IPS-NIHi11 (cell line): ENCODE measurements around the gene MBD3L2.
"Not testable (repeated sequence)": the region's sequence is repeated elsewhere in the genome, so short reads cannot be mapped to it uniquely, and the experiment has no call there.

Source experiments
- DNase-seq: peaks from one replicate; pipeline ENCODE4 v3.0.0; 2012; ENCODE audit warnings: mixed read lengths, low spot score

The MBD3L2 gene

DNA sequence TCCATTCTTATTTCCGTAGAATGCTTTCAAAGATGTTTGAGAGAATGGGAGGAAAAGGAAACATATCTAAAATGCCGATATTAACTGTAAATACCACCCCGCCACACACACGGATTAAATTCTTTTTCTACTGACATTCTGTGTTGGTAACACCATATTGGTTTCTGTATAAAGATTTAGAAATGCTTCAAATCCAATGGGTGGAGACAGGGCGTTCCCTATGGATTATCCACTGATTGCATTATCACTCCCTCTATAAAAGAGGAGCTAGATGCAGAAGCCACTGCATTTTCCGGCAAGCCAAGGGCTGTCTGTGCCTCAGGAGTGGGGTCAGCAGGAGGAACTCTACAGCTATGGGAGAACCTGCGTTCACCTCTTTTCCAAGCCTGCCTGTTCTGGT is at the start of gene MBD3L2:
Gene MBD3L2 (plus strand): TSS at position 301 of the 400 bp plus-strand sequence. CDS start 53 bp downstream, at position 354.
- DNase-seq, result not testable (repeated sequence)

DNA sequence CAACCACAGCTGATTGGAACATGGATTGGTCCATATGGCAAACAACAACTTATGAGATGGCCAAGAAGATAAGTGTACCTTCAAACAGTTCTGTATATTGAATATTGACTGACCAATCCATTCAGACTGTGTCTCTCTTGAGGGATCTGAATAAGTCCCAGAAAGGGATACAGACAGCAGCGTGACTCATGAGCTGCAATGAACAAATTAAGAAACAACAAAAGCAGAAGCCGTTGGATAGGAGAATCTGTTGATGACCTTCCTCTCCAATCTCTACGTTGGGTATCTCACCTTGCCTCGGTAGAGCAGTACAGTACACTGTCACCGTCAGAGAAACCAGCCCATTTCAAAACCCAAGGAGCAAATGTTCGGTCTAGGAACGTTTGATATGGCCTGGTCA is 49.2 kb upstream of the MBD3L2 start:
- DNase-seq, result no peak

DNA sequence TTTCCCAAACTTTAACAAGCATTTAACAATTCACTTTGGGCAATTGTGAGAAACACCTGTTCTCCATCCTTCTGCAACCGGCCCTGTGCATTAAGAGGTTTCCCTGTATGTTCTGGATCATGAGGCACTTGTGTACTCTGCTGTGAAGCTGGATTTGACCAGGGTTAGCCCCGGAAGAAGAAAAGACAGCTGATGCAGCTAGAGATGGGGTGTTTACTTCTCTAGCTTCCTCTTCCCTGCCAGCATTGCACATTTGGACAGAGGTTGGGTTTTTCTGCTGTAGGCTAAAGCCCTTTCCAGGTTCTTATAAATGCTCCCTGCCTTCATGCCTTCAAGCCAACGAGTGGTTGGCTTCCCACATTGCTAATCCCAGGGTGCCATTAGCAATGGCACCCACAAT is 48.8 kb upstream of the MBD3L2 start:
- DNase-seq, result no peak

DNA sequence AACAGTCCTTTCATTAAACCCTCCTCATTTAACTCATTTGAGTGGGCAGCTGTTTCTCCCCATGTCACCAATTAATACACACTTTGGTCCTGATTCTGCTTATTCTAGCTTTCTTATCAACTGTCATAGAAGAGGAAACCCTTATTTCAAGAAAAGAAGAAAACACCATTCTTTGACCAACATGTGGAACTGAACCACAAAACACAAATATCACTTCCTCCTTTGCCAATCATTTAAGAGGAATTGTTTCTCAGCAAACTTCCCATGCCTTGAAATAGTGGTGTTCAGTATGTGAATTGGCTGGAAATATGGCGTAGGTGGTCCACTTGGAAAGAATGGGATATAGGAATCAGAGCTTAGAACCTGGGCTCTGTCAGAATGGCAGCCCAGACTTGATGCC is 48.3 kb upstream of the MBD3L2 start:
- DNase-seq, result no peak

DNA sequence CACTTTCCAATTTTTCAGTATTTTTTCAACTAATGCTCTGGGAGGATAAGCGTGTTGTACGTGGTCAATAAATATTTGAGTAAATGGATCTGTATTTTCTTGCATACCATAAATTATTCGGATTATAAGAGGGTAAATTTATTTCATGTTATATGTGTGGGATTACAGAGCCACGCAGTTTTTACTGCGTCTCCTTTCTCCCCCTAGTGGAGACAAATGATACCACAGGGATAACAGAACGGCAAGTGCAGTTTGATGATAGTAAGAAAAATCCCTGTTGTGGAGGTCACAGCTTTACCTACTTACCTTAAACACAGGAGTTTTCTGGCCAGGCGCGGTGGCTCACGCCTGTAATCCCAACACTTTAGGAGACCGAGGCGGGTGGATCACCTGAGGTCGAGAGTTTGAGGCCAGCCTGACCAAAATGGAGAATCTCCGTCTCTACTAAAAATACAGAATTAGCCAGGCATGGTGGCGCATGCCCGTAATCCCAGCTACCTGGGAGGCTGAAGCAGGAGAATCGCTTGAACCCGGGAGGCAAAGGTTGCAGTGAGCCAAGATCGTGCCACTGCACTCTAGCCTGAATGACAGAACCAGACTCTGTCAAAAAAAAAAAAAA is 44.7 kb upstream of the MBD3L2 start:
- DNase-seq, result no peak

DNA sequence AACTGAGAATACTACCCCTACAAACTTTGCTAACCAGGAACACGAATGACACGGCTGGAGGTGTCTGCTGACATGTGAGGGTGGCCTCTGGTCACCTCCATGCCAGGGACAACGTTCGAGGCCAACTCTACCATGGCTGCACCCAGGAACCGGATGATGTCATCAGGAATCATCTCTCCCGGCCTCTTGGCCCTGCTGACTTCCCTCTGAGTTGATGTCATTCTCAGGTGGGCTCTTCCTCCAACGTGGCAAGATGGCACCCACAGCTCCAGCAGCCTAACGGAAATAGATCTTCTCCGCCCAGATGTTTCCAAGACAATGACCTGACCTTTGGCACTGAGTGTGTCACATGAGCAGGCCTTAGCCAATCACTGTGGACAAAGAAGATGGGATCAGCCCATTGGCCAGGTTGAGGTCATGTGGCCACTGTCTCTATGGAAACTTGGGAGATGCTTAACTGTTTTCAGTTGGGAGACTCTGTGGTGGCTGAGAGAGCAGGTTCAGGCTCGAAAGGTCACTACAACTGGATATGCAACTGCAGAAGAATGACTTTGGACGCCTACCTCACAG is 42.9 kb upstream of the MBD3L2 start:
- DNase-seq, result no peak

DNA sequence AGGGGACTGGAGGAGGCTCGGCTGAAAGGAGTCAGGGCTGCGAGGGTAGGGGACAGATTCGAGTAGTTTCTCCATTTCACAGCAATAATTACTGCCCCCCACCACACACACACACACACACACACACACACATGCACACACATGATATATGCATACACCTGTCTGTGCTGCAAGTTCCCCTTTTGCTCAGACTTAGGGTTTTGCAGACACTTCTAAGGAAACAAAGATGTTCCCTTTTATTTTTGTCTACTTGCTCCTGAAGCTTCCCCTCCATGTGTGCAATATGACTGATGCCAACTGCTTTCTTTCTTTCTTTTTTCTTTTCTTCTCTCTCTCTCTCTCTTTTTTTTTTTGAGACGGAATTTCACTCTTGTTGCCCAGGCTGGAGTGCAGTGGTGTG is 41.3 kb upstream of the MBD3L2 start:
- no peak for DNase-seq

DNA sequence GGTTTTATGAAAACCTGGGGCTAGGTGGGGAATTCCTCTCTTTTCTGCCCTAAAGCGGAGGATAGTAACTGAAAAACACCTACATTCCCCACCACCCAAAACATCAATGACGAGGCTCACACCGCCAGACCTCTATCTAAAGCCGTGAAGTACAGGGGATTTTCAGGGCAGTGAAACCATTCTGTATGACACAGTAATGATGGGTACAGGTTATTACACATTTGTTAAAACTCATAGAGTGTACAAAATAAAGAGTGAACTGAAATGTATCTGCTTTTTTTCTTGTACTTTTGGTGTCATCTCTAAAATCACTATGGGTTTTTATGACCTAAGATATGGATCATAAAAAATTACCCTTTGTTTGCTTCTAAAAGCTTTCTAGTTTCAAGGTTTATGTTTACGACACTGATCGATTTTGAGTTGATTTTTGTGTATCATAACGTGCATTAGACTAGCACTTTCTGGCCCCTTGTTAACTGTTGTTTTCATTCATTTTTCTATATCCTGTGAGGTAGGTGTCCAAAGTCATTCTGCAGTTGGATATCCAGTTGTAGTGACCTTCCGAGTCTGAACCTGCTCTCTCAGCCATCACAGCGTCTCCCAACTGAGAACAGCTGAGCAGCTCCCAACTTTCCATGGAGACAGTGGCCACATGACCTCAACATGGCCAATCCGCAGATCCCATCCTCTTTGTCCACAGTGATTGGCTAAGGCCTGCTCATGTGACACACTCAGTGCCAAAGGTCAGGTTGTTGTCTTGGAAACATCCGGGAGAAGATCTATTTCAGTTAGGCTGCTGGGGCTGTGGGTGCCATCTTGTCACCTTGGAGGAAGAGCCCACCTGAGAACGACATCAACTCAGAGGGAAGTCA is 38.2 kb upstream of the MBD3L2 start:
- DNase-seq, result no peak

DNA sequence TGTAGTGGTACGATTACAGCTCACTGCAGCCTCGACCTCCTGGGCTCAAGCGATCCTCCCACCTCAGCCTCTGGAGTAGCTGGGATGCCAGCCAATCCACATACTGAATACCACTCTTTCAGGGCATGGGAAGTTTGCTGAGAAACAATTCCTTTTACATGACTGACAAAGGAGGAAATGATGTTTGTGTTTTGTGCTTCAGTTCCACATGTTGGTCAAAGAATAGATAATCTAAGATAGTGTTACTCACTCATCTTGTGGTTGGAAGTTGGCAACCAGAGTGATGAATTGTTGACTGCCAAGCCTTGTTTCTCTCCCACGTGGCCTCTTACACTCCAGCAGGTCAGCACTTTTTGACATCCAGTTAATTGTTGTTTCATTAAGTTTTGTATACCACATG is 35.4 kb upstream of the MBD3L2 start:
- no peak for DNase-seq

DNA sequence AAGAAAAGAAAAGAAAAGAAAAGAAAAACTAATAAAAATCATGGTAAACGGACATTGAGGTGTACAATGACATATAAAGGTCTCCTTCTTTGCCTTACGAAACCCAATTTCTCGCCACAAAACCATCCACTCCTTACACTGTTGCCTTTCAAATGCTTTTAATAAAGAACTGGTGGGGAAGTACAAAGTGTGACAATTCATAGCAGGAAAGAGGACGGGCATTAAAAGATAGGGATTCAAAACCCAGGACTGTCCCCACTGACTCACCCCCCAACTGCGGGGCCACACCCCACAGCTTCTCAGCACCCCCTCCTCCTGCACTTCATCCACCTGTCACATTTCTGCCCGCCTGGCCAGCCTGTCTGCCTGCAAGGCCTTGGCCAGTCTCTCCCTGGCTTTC is 30.3 kb upstream of the MBD3L2 start:
- no peak for DNase-seq

DNA sequence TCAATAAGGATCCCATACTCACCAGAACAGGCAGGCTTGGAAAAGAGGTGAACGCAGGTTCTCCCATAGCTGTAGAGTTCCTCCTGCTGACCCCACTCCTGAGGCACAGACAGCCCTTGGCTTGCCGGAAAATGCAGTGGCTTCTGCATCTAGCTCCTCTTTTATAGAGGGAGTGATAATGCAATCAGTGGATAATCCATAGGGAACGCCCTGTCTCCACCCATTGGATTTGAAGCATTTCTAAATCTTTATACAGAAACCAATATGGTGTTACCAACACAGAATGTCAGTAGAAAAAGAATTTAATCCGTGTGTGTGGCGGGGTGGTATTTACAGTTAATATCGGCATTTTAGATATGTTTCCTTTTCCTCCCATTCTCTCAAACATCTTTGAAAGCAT is 27.8 kb upstream of the MBD3L2 start, which contains the start of gene MBD3L2B:
Gene MBD3L2B (minus strand): TSS at position 101 of the 400 bp plus-strand sequence. CDS start 34 bp downstream, at position 67.
- not testable (repeated sequence) for DNase-seq

DNA sequence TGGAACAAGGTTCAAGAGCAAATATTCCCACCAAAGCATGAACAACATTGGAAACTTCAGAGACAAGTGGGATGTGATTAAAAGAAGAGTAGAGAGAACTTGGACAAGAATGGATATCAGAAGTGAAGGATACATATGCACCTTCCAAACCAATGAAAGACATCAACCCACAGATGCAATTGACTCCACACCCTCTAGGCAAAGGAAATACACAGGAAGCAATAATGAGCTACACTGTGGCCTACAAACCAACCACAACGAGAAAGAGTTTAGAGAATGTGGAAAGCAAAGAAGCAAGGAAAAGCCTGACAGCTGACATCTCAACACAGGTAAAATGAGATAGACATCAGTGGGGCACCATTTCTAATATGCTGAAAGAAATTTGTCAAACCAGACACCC is 20.3 kb upstream of the MBD3L2 start:
- not testable (repeated sequence) for DNase-seq

DNA sequence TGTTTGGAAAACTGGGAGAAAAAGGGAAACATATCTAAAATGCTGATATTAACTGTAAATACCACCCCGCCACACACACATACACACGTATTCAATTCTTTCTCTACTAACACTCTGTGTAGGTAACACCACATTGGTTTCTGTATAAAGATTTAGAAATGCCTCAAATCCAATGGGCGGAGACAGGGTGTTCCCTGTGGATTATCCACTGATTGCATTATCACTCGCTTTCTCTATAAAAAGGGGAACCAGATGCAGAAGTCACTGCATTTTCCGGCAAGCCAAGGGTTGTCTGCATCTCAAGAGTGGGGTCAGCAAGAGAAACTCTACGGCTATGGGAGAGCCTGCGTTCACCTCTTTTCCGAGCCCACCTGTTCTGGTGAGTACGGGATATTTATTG is 18.8 kb upstream of the MBD3L2 start, which contains the start of gene MBD3L5:
Gene MBD3L5 (plus strand): TSS at position 301 of the 400 bp plus-strand sequence. CDS start 34 bp downstream, at position 335.
- not testable (repeated sequence) for DNase-seq

DNA sequence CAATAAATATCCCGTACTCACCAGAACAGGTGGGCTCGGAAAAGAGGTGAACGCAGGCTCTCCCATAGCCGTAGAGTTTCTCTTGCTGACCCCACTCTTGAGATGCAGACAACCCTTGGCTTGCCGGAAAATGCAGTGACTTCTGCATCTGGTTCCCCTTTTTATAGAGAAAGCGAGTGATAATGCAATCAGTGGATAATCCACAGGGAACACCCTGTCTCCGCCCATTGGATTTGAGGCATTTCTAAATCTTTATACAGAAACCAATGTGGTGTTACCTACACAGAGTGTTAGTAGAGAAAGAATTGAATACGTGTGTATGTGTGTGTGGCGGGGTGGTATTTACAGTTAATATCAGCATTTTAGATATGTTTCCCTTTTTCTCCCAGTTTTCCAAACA is 9.0 kb upstream of the MBD3L2 start, which contains the start of gene MBD3L4:
Gene MBD3L4 (minus strand): TSS at position 101 of the 400 bp plus-strand sequence. CDS start 35 bp downstream, at position 66.
- DNase-seq, result not testable (repeated sequence)

DNA sequence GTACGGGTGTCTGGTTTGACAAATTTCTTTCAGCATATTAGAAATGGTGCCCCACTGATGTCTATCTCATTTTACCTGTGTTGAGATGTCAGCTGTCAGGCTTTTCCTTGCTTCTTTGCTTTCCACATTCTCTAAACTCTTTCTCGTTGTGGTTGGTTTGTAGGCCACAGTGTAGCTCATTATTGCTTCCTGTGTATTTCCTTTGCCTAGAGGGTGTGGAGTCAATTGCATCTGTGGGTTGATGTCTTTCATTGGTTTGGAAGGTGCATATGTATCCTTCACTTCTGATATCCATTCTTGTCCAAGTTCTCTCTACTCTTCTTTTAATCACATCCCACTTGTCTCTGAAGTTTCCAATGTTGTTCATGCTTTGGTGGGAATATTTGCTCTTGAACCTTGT is 7.6 kb upstream of the MBD3L2 start:
- DNase-seq, result not testable (repeated sequence)

DNA sequence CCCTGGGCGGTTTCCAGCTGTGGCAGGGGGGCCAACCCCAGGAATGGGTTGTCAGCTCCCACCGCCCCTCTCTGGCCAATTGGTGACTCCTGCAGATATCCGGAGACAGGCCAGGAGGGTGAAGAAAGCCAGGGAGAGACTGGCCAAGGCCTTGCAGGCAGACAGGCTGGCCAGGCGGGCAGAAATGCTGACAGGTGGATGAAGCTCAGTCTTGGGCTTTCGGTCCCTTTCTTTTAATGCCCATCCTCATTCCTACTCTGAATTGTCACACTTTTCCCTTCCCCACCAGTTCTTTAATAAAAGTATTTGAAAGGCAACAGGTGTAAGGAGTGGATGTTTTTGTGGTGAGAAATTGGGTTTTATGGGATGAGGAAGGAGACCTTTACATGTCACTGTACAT is 2.3 kb downstream of the MBD3L2 start:
- not testable (repeated sequence) for DNase-seq

DNA sequence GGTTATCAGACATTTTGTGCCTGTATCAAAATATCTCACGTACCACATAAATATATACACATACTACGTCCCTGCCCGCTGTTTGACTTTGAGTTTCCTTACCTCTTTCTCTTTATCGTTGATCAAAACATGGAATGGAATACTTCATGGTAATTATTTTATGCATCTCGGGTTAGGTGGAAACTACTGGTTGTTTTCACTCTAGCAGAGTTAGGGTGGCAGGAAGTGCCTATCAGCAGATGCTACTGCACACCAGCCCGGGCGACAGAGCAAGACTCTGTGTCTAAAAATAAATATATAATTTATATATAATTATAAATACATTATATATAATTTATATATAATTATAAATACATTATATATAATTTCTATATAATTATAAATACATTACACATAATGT is 3.8 kb downstream of the MBD3L2 start:
- DNase-seq, result not testable (repeated sequence)

DNA sequence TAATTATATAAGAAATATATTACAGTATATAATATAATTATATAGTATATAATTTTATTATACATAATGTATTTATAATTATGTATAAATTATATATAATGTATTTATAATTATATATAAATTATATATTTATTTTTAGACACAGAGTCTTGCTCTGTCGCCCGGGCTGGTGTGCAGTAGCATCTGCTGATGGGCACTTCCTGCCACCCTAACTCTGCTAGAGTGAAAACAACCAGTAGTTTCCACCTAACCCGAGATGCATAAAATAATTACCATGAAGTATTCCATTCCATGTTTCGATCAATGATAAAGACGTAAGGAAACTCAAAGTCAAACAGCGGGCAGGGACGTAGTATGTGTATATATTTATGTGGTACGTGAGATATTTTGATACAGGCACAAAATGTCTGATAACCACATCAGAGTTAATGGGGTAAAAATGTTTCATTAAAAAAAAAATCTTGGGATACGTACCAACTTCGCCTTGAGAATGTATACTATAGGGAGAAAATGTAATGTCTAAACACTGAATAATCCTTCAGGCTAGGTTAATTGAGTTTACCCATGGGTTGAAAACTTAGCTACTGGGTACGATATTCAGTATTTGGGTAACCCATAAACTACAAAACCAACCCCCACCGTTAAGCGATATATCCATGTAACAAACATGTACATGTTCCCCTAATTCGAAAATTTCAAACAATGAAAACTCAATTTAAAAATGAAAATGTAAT is 5.7 kb downstream of the MBD3L2 start:
- not testable (repeated sequence) for DNase-seq

DNA sequence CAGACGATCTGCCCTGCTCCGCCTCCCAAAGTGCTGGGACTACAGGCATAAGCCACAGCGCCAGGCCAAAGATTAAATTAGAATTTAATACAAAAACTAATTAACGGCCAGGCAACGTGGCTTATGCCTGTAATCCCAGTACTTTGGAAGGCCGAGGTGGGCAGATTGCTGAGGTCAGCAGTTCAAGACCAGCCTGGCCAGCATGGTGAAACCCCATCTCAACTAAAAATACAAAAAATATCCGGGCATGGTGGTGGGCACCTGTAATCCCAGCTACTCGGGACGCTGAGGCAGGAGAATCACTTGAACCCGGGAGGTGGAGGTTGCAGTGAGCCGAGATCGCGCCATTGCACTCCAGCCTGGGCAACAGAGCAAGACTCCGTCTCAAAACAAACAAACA is 6.6 kb downstream of the MBD3L2 start:
- not testable (repeated sequence) for DNase-seq

DNA sequence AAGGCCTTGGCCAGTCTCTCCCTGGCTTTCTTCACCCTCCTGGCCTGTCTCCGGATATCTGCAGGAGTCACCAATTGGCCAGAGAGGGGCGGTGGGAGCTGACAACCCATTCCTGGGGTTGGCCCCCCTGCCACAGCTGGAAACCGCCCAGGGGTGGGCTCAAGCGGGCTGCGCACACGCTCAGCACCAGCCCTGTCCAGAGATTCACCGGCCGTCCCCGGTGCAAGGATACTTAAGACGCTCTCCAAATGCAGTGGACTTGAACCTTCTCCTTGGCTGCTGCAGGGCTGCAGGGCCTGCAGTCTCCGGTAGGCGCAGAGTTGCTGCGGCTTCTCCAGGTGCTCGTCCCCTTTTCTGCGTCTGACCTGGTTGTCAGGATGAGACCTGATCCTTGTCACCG is 7.2 kb downstream of the MBD3L2 start:
- not testable (repeated sequence) for DNase-seq

DNA sequence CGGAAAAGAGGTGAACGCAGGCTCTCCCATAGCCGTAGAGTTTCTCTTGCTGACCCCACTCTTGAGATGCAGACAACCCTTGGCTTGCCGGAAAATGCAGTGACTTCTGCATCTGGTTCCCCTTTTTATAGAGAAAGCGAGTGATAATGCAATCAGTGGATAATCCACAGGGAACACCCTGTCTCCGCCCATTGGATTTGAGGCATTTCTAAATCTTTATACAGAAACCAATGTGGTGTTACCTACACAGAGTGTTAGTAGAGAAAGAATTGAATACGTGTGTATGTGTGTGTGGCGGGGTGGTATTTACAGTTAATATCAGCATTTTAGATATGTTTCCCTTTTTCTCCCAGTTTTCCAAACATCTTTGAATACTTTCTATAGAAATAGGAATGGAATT is 9.5 kb downstream of the MBD3L2 start, which contains the start of gene MBD3L3:
Gene MBD3L3 (minus strand): TSS at position 101 of the 400 bp plus-strand sequence. CDS start 71 bp downstream, at position 30.
- DNase-seq, result not testable (repeated sequence)

DNA sequence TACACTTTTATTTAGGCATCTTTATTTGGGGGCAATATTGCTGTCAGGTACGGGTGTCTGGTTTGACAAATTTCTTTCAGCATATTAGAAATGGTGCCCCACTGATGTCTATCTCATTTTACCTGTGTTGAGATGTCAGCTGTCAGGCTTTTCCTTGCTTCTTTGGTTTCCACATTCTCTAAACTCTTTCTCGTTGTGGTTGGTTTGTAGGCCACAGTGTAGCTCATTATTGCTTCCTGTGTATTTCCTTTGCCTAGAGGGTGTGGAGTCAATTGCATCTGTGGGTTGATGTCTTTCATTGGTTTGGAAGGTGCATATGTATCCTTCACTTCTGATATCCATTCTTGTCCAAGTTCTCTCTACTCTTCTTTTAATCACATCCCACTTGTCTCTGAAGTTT is 10.9 kb downstream of the MBD3L2 start:
- DNase-seq, result not testable (repeated sequence)
